A549 (cell line): ENCODE results near the gene C4orf51. TPM values are rescaled to one million over a fixed set of nuclear protein-coding genes. Genes with fewer than 3 reads are reported as not detected.

Experiments
- ATAC-seq, 2 experiments: fragments of 200-7000 bp in 1 of 2; fragments of >200 bp in 1 of 2; cut with Nextera tagmentation in 1 of 2; cut with Tn5 transposase in 1 of 2; 3 replicates each; pipeline versions ENCODE4 v1.8.0 to v1.9.1; 2018 to 2020; ENCODE audit warnings: mild to moderate bottlenecking in 1 of 2, moderate library complexity in 1 of 2
- CTCF ChIA-PET: fragments of 300-600 bp; sonication (Branson Sonifier 250); formaldehyde crosslinking; extraction: SDS; loops from one replicate; lab custom pipeline; 2021; ENCODE audit warnings: antibody characterized with exemption, inconsistent platforms; lab: Yijun Ruan, JAX
- POLR2A ChIA-PET: fragments of 350-600 bp; formaldehyde crosslinking; extraction: SDS; loops from one replicate; lab custom pipeline; 2021; ENCODE audit warnings: antibody characterized with exemption, inconsistent platforms; lab: Yijun Ruan, JAX
- DNase-seq, 2 experiments: peaks; one replicate each; pipeline versions ENCODE4 v3.0.0 to v3.0.0-alpha.2; 2011 to 2016; ENCODE audit warnings: low read depth in 1 of 2, low spot score in 1 of 2
- FAIRE-seq: peaks from 2 replicates; lab custom pipeline; 2011; peaks lifted over from hg19 to GRCh38; lab: Jason Lieb, UNC
- H3K27ac ChIP-seq, 2 experiments: fragments of >200 bp; sonication (Bioruptor Twin); formaldehyde crosslinking; 3 replicates each; pipeline ENCODE4 v1.5.1; 2016 to 2017
- H3K4me1 ChIP-seq: fragments of >200 bp; sonication (Bioruptor Twin); formaldehyde crosslinking; 3 replicates; pipeline ENCODE4 v1.6.1; 2016
- H3K4me2 ChIP-seq: fragments of >200 bp; sonication (Bioruptor Twin); formaldehyde crosslinking; 3 replicates; pipeline ENCODE4 v1.6.1; 2016
- H3K4me3 ChIP-seq: fragments of >200 bp; sonication (Bioruptor Twin); formaldehyde crosslinking; 3 replicates; pipeline ENCODE4 v1.5.1; 2016
- H3K9me3 ChIP-seq: fragments of >200 bp; sonication (Bioruptor Twin); formaldehyde crosslinking; 3 replicates; pipeline ENCODE4 v1.6.1; 2016
- ATOH8 ChIP-seq: fragments of 250-450 bp; sonication (Bioruptor Pico); IDR thresholded peaks from 2 replicates; pipeline ENCODE4 v1.5.0; 2020; ENCODE audit warnings: low read depth, mild to moderate bottlenecking, moderate library complexity
- BCL3 ChIP-seq: fragments of >200 bp; sonication (Bioruptor Twin); formaldehyde crosslinking; IDR thresholded peaks from 3 replicates; pipeline ENCODE4 v1.6.1; 2016
- CBX2 ChIP-seq: fragments of 200-600 bp; sonication (generic); IDR thresholded peaks from 2 replicates; pipeline ENCODE4 v1.6.1; 2016; ENCODE audit warnings: low read depth, mild to moderate bottlenecking, borderline replicate concordance
- CHD2 ChIP-seq: fragments of 150-350 bp; IDR thresholded peaks from 2 replicates; pipeline ENCODE4 v1.6.1; 2014; ENCODE audit warnings: low read length; ENCODE audit not compliant: partially characterized antibody
- CTCF ChIP-seq: fragments of >200 bp; sonication (Bioruptor Twin); formaldehyde crosslinking; IDR thresholded peaks from 3 replicates; pipeline ENCODE4 v1.5.1; 2016
- E2F6 ChIP-seq: IDR thresholded peaks from 2 replicates; pipeline ENCODE4 v1.6.1; 2012; ENCODE audit warnings: low read depth, borderline replicate concordance
- EHF ChIP-seq: fragments of 250-450 bp; sonication (Bioruptor Pico); IDR thresholded peaks from 2 replicates; pipeline ENCODE4 v1.5.0; 2020; ENCODE audit warnings: mild to moderate bottlenecking
- EHMT2 ChIP-seq: fragments of 200-600 bp; sonication (generic); IDR thresholded peaks from 2 replicates; pipeline ENCODE4 v1.6.1; 2016; ENCODE audit warnings: antibody characterized with exemption, low read depth, mild to moderate bottlenecking, moderate library complexity
- EP300 ChIP-seq, 2 experiments: fragments of >200 bp; sonication (Bioruptor Twin); formaldehyde crosslinking; IDR thresholded peaks; 2 replicates in 1 of 2; 3 replicates in 1 of 2; pipeline ENCODE4 v1.6.1; 2016 to 2017
- ESRRA ChIP-seq: fragments of 150-350 bp; IDR thresholded peaks from 2 replicates; pipeline ENCODE4 v1.6.1; 2014; ENCODE audit warnings: mild to moderate bottlenecking, low read length, borderline replicate concordance
- FOSL2 ChIP-seq, 2 experiments: fragments of 450-650 bp in 1 of 2; fragments of >200 bp in 1 of 2; sonication (Bioruptor Twin) in 1 of 2; formaldehyde crosslinking; IDR thresholded peaks; 2 replicates each; pipeline versions ENCODE4 v1.5.0 to v1.6.1; 2016 to 2020; ENCODE audit warnings: mild to moderate bottlenecking in 1 of 2, moderate library complexity in 1 of 2
- FOXS1 ChIP-seq: fragments of 250-450 bp; sonication (Bioruptor Pico); IDR thresholded peaks from 2 replicates; pipeline ENCODE4 v1.5.0; 2020; ENCODE audit warnings: mild to moderate bottlenecking, moderate library complexity
- HES2 ChIP-seq: fragments of >200 bp; sonication (Bioruptor Twin); formaldehyde crosslinking; IDR thresholded peaks from 2 replicates; pipeline ENCODE4 v1.6.1; 2016
- HOXA7 ChIP-seq: fragments of 250-450 bp; sonication (Bioruptor Pico); IDR thresholded peaks from 2 replicates; pipeline ENCODE4 v1.5.0; 2020; ENCODE audit warnings: mild to moderate bottlenecking, moderate library complexity
- JUNB ChIP-seq: fragments of >200 bp; sonication (Bioruptor Twin); formaldehyde crosslinking; IDR thresholded peaks from 2 replicates; pipeline ENCODE4 v1.6.1; 2016
- KDM1A ChIP-seq: fragments of 200-600 bp; sonication (generic); IDR thresholded peaks from 2 replicates; pipeline ENCODE4 v1.6.1; 2016; ENCODE audit warnings: low read depth, mild to moderate bottlenecking
- MAFK ChIP-seq: fragments of 450-650 bp; IDR thresholded peaks from 2 replicates; pipeline ENCODE4 v1.6.1; 2014; ENCODE audit not compliant: partially characterized antibody
- NR3C1 ChIP-seq: fragments of >200 bp; sonication (Bioruptor Twin); formaldehyde crosslinking; IDR thresholded peaks from 3 replicates; pipeline ENCODE4 v1.6.1; 2017
- RAD21 ChIP-seq, 2 experiments: fragments of >200 bp in 1 of 2; sonication (Bioruptor Twin) in 1 of 2; formaldehyde crosslinking in 1 of 2; IDR thresholded peaks in 1 of 2; conservative IDR thresholded peaks in 1 of 2; 2 replicates in 1 of 2; 3 replicates in 1 of 2; pipeline ENCODE4 v1.6.1; 2012 to 2018; ENCODE audit warnings: inconsistent platforms in 1 of 2
- REST ChIP-seq: fragments of 200-600 bp; sonication (generic); IDR thresholded peaks from 2 replicates; pipeline ENCODE4 v1.6.1; 2016; ENCODE audit warnings: antibody characterized with exemption, mild to moderate bottlenecking, moderate library complexity
- SMC3 ChIP-seq: fragments of >200 bp; sonication (Bioruptor Twin); formaldehyde crosslinking; IDR thresholded peaks from 3 replicates; pipeline ENCODE4 v1.6.1; 2018; ENCODE audit warnings: inconsistent platforms
- TP53 ChIP-seq: fragments of 250-450 bp; sonication (Bioruptor Pico); IDR thresholded peaks from 2 replicates; pipeline ENCODE4 v1.5.0; 2021; ENCODE audit warnings: mild to moderate bottlenecking, moderate library complexity
- ZSCAN20 ChIP-seq: fragments of 250-450 bp; sonication (Bioruptor Pico); IDR thresholded peaks from 2 replicates; pipeline ENCODE4 v1.8.0; 2022; ENCODE audit warnings: mild to moderate bottlenecking, moderate library complexity
- WGBS: methylation state at CpG from one replicate; pipeline ENCODE4 v1.1.6; 2017; ENCODE audit errors: missing lambda C conversion rate; 5-methylcytosine and 5-hydroxymethylcytosine counted together
- polyA plus RNA-seq, 4 experiments: library from polyadenylated mRNA; depleted of rRNA in 3 of 4; stranded (reverse); fragments of >200 nt; fragmentation: RNase III in 1 of 4; extraction: RNeasy Plus Mini Kit Qiagen cat#74134 plus additional on column Dnase treatment in 1 of 4; gene quantifications; 2 replicates in 3 of 4; 3 replicates in 1 of 4; pipeline ENCODE4 v1.2.3, GENCODE V29; 2011 to 2017

Gene C4orf51
- polyA plus RNA-seq, 2 of the 4 experiments (the other 2 are of a cell fraction) = not detected

GRCh38 chr4:145755802-145756201 is 75.9 kb downstream of the C4orf51 start:
- no peak overlapping the region for H3K4me2 ChIP-seq
- 100% methylated on average over 2 of the region's 2 CpGs for WGBS
- TF ChIP-seq ZSCAN20 (CRISPR knock-in tag) = no peak
- no peak for TF ChIP-seq EP300 (IDR thresholded peaks at IDR 0.05)
- TF ChIP-seq EHF (CRISPR knock-in tag) = no peak
- no peak for TF ChIP-seq CHD2
- no peak for TF ChIP-seq EHMT2
- no peak for TF ChIP-seq REST
- TF ChIP-seq NR3C1 = no peak
- TF ChIP-seq CBX2 = no peak
- no peak for TF ChIP-seq TP53 (CRISPR knock-in tag)
- TF ChIP-seq HES2 = no peak
- TF ChIP-seq FOXS1 (CRISPR knock-in tag) = no peak
- TF ChIP-seq MAFK = no peak
- no peak for TF ChIP-seq SMC3
- TF ChIP-seq RAD21 (conservative IDR thresholded peaks at IDR 0.05 in 1 of 2, IDR thresholded peaks at IDR 0.05 in 1 of 2) = no peak
- no peak for TF ChIP-seq HOXA7 (CRISPR knock-in tag)
- no peak for TF ChIP-seq FOSL2 (IDR thresholded peaks at IDR 0.05)
- no peak for TF ChIP-seq FOSL2 (CRISPR knock-in tag; IDR thresholded peaks at IDR 0.05)
- no peak for TF ChIP-seq E2F6
- CTCF ChIA-PET = interaction anchor here (1.4 kb wide), 1 partner anchor 12 kb away, joined by 4 read pairs; no protein-coding TSS in a partner anchor
- H3K4me3 ChIP-seq = no peak overlapping the region
- H3K4me1 ChIP-seq = no peaks in the 10 kb centered on the region
- DNase-seq (no peak), FAIRE-seq (no peak), ATAC-seq (no peak)
- POLR2A ChIA-PET = no interaction called here
- no peak overlapping the region for H3K27ac ChIP-seq
- H3K9me3 ChIP-seq = no peaks in the 10 kb centered on the region

- ChIA-PET CTCF (interaction anchor here (1.4 kb wide), 1 partner anchor 12 kb away, joined by 4 read pairs; no protein-coding TSS in a partner anchor), POLR2A (no interaction called here)
- TF ChIP-seq EHF (CRISPR knock-in tag) (no peak), CTCF (no peak), FOSL2 (IDR thresholded peaks at IDR 0.05) (no peak), FOSL2 (CRISPR knock-in tag; IDR thresholded peaks at IDR 0.05) (no peak), JUNB (no peak), TP53 (CRISPR knock-in tag) (no peak), BCL3 (no peak), ESRRA (no peak), ATOH8 (CRISPR knock-in tag) (no peak), NR3C1 (no peak), MAFK (no peak), KDM1A (no peak)
- WGBS = 90% methylated on average over 1 of the region's 1 CpG
- FAIRE-seq = no peak
- H3K9me3 ChIP-seq = no peaks in the 10 kb centered on the region
- H3K4me1 ChIP-seq = no peaks in the 10 kb centered on the region
- no peak for DNase-seq
- no peak overlapping the region for H3K27ac ChIP-seq
- ATAC-seq = no peak
- no peak overlapping the region for H3K4me3 ChIP-seq
- no peak overlapping the region for H3K4me2 ChIP-seq
Observed at GRCh38 chr4:145756244-145756643, 76.3 kb downstream of the C4orf51 start.
